H1 (cell line): Measurements from ENCODE around the gene BACE1. TPM values are rescaled to one million over a fixed set of nuclear protein-coding genes. Genes with fewer than 3 reads are reported as not detected.

ENCODE experiments used
- CTCF ChIA-PET: fragments of 300-600 bp; sonication (Branson Sonifier 250); formaldehyde crosslinking; loops from one replicate; lab custom pipeline; 2021; ENCODE audit not compliant: partially characterized antibody; lab: Charles Lee
- POLR2A ChIA-PET: fragments of 300-600 bp; sonication (Branson Sonifier 250); formaldehyde crosslinking; loops from one replicate; lab custom pipeline; 2021; ENCODE audit warnings: inconsistent platforms; ENCODE audit not compliant: partially characterized antibody; lab: Charles Lee
- DNase-seq, 2 experiments: peaks; one replicate each; pipeline versions ENCODE4 v3.0.0 to v3.0.0-alpha.2; 2010 to 2022; ENCODE audit warnings: low spot score in 2 of 2, low read depth in 1 of 2, mixed read lengths in 1 of 2
- FAIRE-seq: peaks from 2 replicates; lab custom pipeline; 2011; peaks lifted over from hg19 to GRCh38; lab: Jason Lieb, UNC
- H2AFZ ChIP-seq: 2 replicates; pipeline ENCODE4 v1.8.1; 2012; ENCODE audit warnings: low read length, inconsistent platforms
- H2AK5ac ChIP-seq: 2 replicates; pipeline ENCODE4 v1.6.1; 2013; ENCODE audit warnings: low read depth, low read length
- H2BK120ac ChIP-seq: replicated peaks from 2 replicates; pipeline ENCODE3; 2013; ENCODE audit warnings: low read depth, low read length, inconsistent platforms
- H2BK12ac ChIP-seq: 2 replicates; pipeline ENCODE4 v1.6.1; 2013; ENCODE audit warnings: low read depth, low read length
- H2BK15ac ChIP-seq: 2 replicates; pipeline ENCODE4 v1.6.1; 2013; ENCODE audit warnings: low read length
- H2BK20ac ChIP-seq: 2 replicates; pipeline ENCODE4 v1.6.1; 2013; ENCODE audit warnings: low read length
- H2BK5ac ChIP-seq: 2 replicates; pipeline ENCODE4 v1.6.1; 2013; ENCODE audit warnings: low read depth, low read length
- H3K14ac ChIP-seq: 2 replicates; pipeline ENCODE4 v1.6.1; 2013; ENCODE audit warnings: inconsistent platforms; ENCODE audit not compliant: insufficient read length
- H3K18ac ChIP-seq: 2 replicates; pipeline ENCODE4 v1.6.1; 2013; ENCODE audit warnings: low read length; ENCODE audit errors: extremely low read depth
- H3K23ac ChIP-seq: 2 replicates; pipeline ENCODE4 v1.6.1; 2013; ENCODE audit warnings: inconsistent platforms; ENCODE audit not compliant: insufficient read length
- H3K23me2 ChIP-seq: 2 replicates; pipeline ENCODE4 v1.6.1; 2013; ENCODE audit warnings: low read depth, low read length
- H3K27ac ChIP-seq: 2 replicates; pipeline ENCODE4 v1.6.1; 2011; ENCODE audit warnings: low read depth, low read length, inconsistent platforms
- H3K27me3 ChIP-seq, 4 experiments: replicated peaks in 1 of 4; 1 replicate in 1 of 4; 2 replicates in 3 of 4; pipeline versions ENCODE4 v1.6.1 to v1.8.1; 2011 to 2013; ENCODE audit warnings: low read length in 3 of 4, mild to moderate bottlenecking in 3 of 4, inconsistent platforms in 2 of 4, mixed read lengths in 2 of 4, moderate library complexity in 1 of 4; ENCODE audit not compliant: control insufficient read depth in 3 of 4, insufficient read depth in 3 of 4; ENCODE audit errors: extremely low read depth in 1 of 4
- H3K36me3 ChIP-seq, 4 experiments: 2 replicates each; pipeline versions ENCODE4 v1.6.1 to v1.8.1; 2011 to 2013; ENCODE audit warnings: mild to moderate bottlenecking in 4 of 4, low read length in 3 of 4, moderate library complexity in 2 of 4, control low read depth in 1 of 4, inconsistent platforms in 1 of 4; ENCODE audit not compliant: insufficient read depth in 4 of 4, control insufficient read depth in 2 of 4
- H3K4ac ChIP-seq: replicated peaks from 2 replicates; pipeline ENCODE3; 2013; ENCODE audit warnings: low read length, low read depth, mixed read lengths, inconsistent platforms; ENCODE audit not compliant: insufficient read length
- H3K4me1 ChIP-seq, 4 experiments: replicated peaks in 1 of 4; 1 replicate in 1 of 4; 2 replicates in 3 of 4; pipeline versions ENCODE4 v1.6.1 to v1.8.1; 2011 to 2013; ENCODE audit warnings: low read length in 3 of 4, inconsistent platforms in 2 of 4, mixed read lengths in 1 of 4; ENCODE audit not compliant: insufficient read depth in 4 of 4, control insufficient read depth in 3 of 4
- H3K4me2 ChIP-seq, 2 experiments: 2 replicates each; pipeline versions ENCODE4 v1.6.1 to v1.8.1; 2011 to 2013; ENCODE audit warnings: low read depth in 2 of 2, low read length in 2 of 2, control low read depth in 1 of 2, inconsistent platforms in 1 of 2, mild to moderate bottlenecking in 1 of 2; ENCODE audit not compliant: insufficient read depth in 1 of 2
- H3K4me3 ChIP-seq, 4 experiments: fragments of 200-600, 300-600 bp in 1 of 4; sonication (generic), shearing (Covaris generic), sonication (Bioruptor Twin) in 1 of 4; 2 replicates each; pipeline versions ENCODE4 v1.5.1 to v1.8.1; 2011 to 2016; ENCODE audit warnings: low read length in 4 of 4, low read depth in 3 of 4, control low read depth in 2 of 4, inconsistent platforms in 2 of 4, mild to moderate bottlenecking in 2 of 4, mixed read lengths in 1 of 4, moderate library complexity in 1 of 4; ENCODE audit not compliant: insufficient read depth in 2 of 4; ENCODE audit errors: extremely low read depth in 1 of 4
- H3K56ac ChIP-seq: replicated peaks from 2 replicates; pipeline ENCODE3; 2013; ENCODE audit warnings: low read depth, mild to moderate bottlenecking, mixed read lengths, low read length, inconsistent platforms; ENCODE audit not compliant: insufficient read length
- H3K79me1 ChIP-seq: 2 replicates; pipeline ENCODE4 v1.6.1; 2013; ENCODE audit warnings: low read depth, low read length, control low read depth
- H3K79me2 ChIP-seq, 2 experiments: 2 replicates each; pipeline versions ENCODE4 v1.6.1 to v1.8.1; 2012 to 2013; ENCODE audit warnings: low read length in 2 of 2, mild to moderate bottlenecking in 2 of 2, inconsistent platforms in 1 of 2; ENCODE audit not compliant: insufficient read depth in 2 of 2, control insufficient read depth in 1 of 2
- H3K9ac ChIP-seq, 4 experiments: replicated peaks in 1 of 4; 1 replicate in 1 of 4; 2 replicates in 3 of 4; pipeline versions ENCODE4 v1.6.1 to v1.8.1; 2011 to 2013; ENCODE audit warnings: low read depth in 3 of 4, low read length in 3 of 4, control low read depth in 2 of 4, mild to moderate bottlenecking in 2 of 4, moderate library complexity in 2 of 4, inconsistent platforms in 1 of 4; ENCODE audit errors: extremely low read depth in 1 of 4
- H3K9me3 ChIP-seq, 2 experiments: 2 replicates each; pipeline versions ENCODE4 v1.6.1 to v1.8.1; 2012 to 2013; ENCODE audit warnings: mild to moderate bottlenecking in 2 of 2, moderate library complexity in 2 of 2, control low read depth in 1 of 2, inconsistent platforms in 1 of 2, low read depth in 1 of 2, low read length in 1 of 2, mixed read lengths in 1 of 2; ENCODE audit not compliant: insufficient read depth in 2 of 2
- H4K20me1 ChIP-seq, 2 experiments: replicated peaks in 1 of 2; 2 replicates each; pipeline versions ENCODE3 to v1.8.1; 2011 to 2013; ENCODE audit warnings: inconsistent platforms in 2 of 2, low read length in 2 of 2, mild to moderate bottlenecking in 1 of 2; ENCODE audit not compliant: insufficient read depth in 2 of 2, control insufficient read depth in 1 of 2
- H4K5ac ChIP-seq: 2 replicates; pipeline ENCODE4 v1.6.1; 2013; ENCODE audit warnings: low read length, low read depth, mixed read lengths, inconsistent platforms; ENCODE audit not compliant: insufficient read length
- H4K8ac ChIP-seq: 2 replicates; pipeline ENCODE4 v1.8.0; 2013; ENCODE audit warnings: mild to moderate bottlenecking, moderate library complexity, low read length, inconsistent platforms; ENCODE audit not compliant: insufficient read depth; ENCODE audit errors: extremely low read depth
- H4K91ac ChIP-seq: replicated peaks from 2 replicates; pipeline ENCODE3; 2013; ENCODE audit warnings: low read length, mixed read lengths, inconsistent platforms; ENCODE audit not compliant: insufficient read length
- ATF2 ChIP-seq: IDR thresholded peaks from 2 replicates; pipeline ENCODE4 v1.6.1; 2012; ENCODE audit warnings: low read length, inconsistent platforms
- ATF3 ChIP-seq: IDR thresholded peaks from 2 replicates; pipeline ENCODE4 v1.6.1; 2011; ENCODE audit warnings: low read depth, mild to moderate bottlenecking, low read length; ENCODE audit not compliant: insufficient read depth
- CEBPB ChIP-seq: IDR thresholded peaks from 2 replicates; pipeline ENCODE4 v1.6.1; 2012; ENCODE audit warnings: low read depth, low read length
- EZH2 ChIP-seq: fragments of 200-600 bp; sonication (generic); IDR thresholded peaks from 2 replicates; pipeline ENCODE4 v1.7.1; 2012; ENCODE audit warnings: low read depth, mild to moderate bottlenecking, moderate library complexity, low read length, inconsistent platforms; ENCODE audit not compliant: severe bottlenecking
- JUN ChIP-seq: IDR thresholded peaks from 2 replicates; pipeline ENCODE4 v1.6.1; 2011; ENCODE audit warnings: low read depth, mild to moderate bottlenecking, improper control_type of control experiment, low read length
- SAP30 ChIP-seq: fragments of 300-600 bp; sonication (generic); IDR thresholded peaks from 2 replicates; pipeline ENCODE4 v1.7.1; 2012; ENCODE audit warnings: low read length, moderate library complexity, mild to moderate bottlenecking, inconsistent platforms; ENCODE audit not compliant: insufficient read depth, insufficient replicate concordance
- SIRT6 ChIP-seq: IDR thresholded peaks from one replicate; pipeline ENCODE4 v1.7.1; 2012; ENCODE audit warnings: low read length, inconsistent platforms
- SRF ChIP-seq: IDR thresholded peaks from 2 replicates; pipeline ENCODE4 v1.6.1; 2011; ENCODE audit warnings: mild to moderate bottlenecking, low read depth, low read length, moderate library complexity
- WGBS, 2 experiments: shearing (Covaris generic) in 1 of 2; methylation state at CpG; one replicate each; pipeline versions ENCODE4 v1.1.6 to v1.1.7; 2013 to 2015; ENCODE audit warnings: low lambda C conversion rate in 2 of 2, mixed read lengths in 2 of 2, inconsistent platforms in 1 of 2, low coverage in 1 of 2, missing lambda C conversion rate in 1 of 2; ENCODE audit not compliant: insufficient replicate concordance in 2 of 2, insufficient coverage in 1 of 2, insufficient read length in 1 of 2; ENCODE audit errors: extremely low coverage in 1 of 2, missing lambda C conversion rate in 1 of 2; 5-methylcytosine and 5-hydroxymethylcytosine counted together
- polyA plus RNA-seq, 7 experiments: library from polyadenylated mRNA; depleted of rRNA in 3 of 7; stranded (reverse) in 5 of 7; unstranded in 2 of 7; fragments of >200 nt in 5 of 7; fragments of 200-250 nt in 2 of 7; gene quantifications; 1 replicate in 5 of 7; 2 replicates in 1 of 7; 4 replicates in 1 of 7; pipeline versions ENCODE4 v1.2.1 to v1.2.3, GENCODE V29; 2011 to 2013; ENCODE audit warnings: missing spikeins in 2 of 7, mixed read lengths in 2 of 7
- total RNA-seq: library from RNA; stranded (reverse); fragmentation: NEBNext Ultra II Directional; extraction: Animal tissue kit (Norgen Biotek cat#: 25700); gene quantifications from 2 replicates; pipeline ENCODE4 v1.2.1, GENCODE V29; 2021

The BACE1 gene
- total and polyA plus RNA-seq, 2 of the 8 experiments (the other 6 are each of a cell fraction or from before 2014, with no cell fraction given) = 7.7 to 7.9 TPM

GRCh38 chr11:117259417-117259816 lies 56.6 kb downstream of the BACE1 start:
- no peak for FAIRE-seq
- no peak overlapping the region for H4K91ac ChIP-seq
- no peak overlapping the region for H3K4ac ChIP-seq
- no peaks in the 10 kb centered on the region; a peak in 1 of 4 replicates for H3K9me3 ChIP-seq
- TF ChIP-seq ATF2 = no peak
- no peak for TF ChIP-seq SIRT6
- no peak for TF ChIP-seq SRF
- TF ChIP-seq CEBPB = no peak
- no peak for TF ChIP-seq SAP30
- TF ChIP-seq ATF3 = no peak
- no peak for TF ChIP-seq EZH2
- no peak for TF ChIP-seq JUN
- H3K9ac ChIP-seq = no peak overlapping the region
- POLR2A ChIA-PET = no interaction called here
- H3K27me3 ChIP-seq = no peaks in the 10 kb centered on the region
- no peaks in the 10 kb centered on the region for H3K79me1 ChIP-seq
- no peak overlapping the region for H3K56ac ChIP-seq
- H4K5ac ChIP-seq = no peak overlapping the region
- no peak overlapping the region for H2BK120ac ChIP-seq
- H3K4me1 ChIP-seq = no peaks in the 10 kb centered on the region
- CTCF ChIA-PET = no interaction called here
- H2AFZ ChIP-seq = no peak overlapping the region
- H2BK15ac ChIP-seq = no peak overlapping the region
- H3K23me2 ChIP-seq = no peaks in the 10 kb centered on the region
- no peak overlapping the region for H2BK12ac ChIP-seq
- no peaks in the 10 kb centered on the region; a peak in 1 of 4 replicates for H3K79me2 ChIP-seq
- H2AK5ac ChIP-seq = no peak overlapping the region
- H3K27ac ChIP-seq = no peak overlapping the region
- H3K4me2 ChIP-seq = no peak overlapping the region
- no peak overlapping the region for H2BK20ac ChIP-seq
- H4K8ac ChIP-seq = no peak overlapping the region
- no peak overlapping the region for H3K14ac ChIP-seq
- no peak for DNase-seq
- no peak overlapping the region for H3K23ac ChIP-seq
- H2BK5ac ChIP-seq = no peak overlapping the region
- 81% methylated on average over 1 of the region's 1 CpG; no CpG with 5 or more reads in 1 of the 2 experiments for WGBS, 2 experiments
- H4K20me1 ChIP-seq = no peaks in the 10 kb centered on the region
- no peak overlapping the region for H3K18ac ChIP-seq
- no peak overlapping the region for H3K4me3 ChIP-seq
- H3K36me3 ChIP-seq = peaks cover 0 to 4% (median 0%) of the 10 kb centered on the region in 4 experiments; a peak in 2 of 8 replicates
